ENCODE measurements around the gene CA4. TPM values are rescaled to one million over a fixed set of nuclear protein-coding genes. Genes with fewer than 3 reads are reported as not detected.

The CA4 gene
- total RNA-seq, 2 experiments from 2014 or later = not detected

Other genes starting within 250 kb of the CA4 start
- 10 to 100 TPM; 20.7 to 23.7 TPM for gene RNFT1, start 185.2 kb upstream of the CA4 start, total RNA-seq
- gene HEATR6, start 71.1 kb upstream of the CA4 start, total RNA-seq = 10 to 100 TPM; 27.7 to 29.0 TPM
- 10 to 100 TPM; 26.5 TPM for gene USP32, start 242.2 kb downstream of the CA4 start, total RNA-seq

Measured in activated CD8-positive, alpha-beta T cell treated with anti-CD3 and anti-CD28 coated beads for 36 hours (primary cell).